Measurements from ENCODE around the gene OR8B8.
"Not testable (repeated sequence)": the region's sequence is repeated elsewhere in the genome, so short reads cannot be mapped to it uniquely, and the experiment has no call there.

Gene OR8B8, protein sequence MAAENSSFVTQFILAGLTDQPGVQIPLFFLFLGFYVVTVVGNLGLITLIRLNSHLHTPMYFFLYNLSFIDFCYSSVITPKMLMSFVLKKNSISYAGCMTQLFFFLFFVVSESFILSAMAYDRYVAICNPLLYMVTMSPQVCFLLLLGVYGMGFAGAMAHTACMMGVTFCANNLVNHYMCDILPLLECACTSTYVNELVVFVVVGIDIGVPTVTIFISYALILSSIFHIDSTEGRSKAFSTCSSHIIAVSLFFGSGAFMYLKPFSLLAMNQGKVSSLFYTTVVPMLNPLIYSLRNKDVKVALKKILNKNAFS

DNA sequence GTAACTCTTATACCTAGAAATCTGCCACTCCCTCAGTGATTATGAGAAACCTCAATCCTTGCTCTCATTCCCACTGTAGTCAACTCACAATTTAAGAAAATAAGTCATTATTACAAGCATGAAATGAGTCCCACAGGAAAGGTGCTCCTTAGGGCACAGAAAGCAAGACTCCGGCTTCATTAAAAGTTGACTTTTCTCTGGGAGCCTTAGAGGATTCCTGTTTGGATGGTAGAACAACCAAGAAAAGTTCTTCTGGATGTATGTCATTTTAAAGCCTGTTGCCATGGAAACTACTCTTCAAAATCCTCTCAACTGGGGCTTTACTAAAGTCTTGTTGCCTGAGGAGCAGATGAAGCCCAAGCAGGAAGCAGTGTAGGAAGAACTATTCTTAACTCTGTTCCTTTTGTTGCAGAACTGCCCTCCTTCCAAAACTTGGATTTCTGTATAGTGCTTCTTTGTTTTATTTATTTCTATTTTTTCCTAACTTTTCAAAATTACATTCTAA lies at the start of gene OR8B8:
Gene OR8B8 (minus strand): TSS at position 51 of the 505 bp plus-strand sequence. CDS start 4,611 bp downstream, outside the sequence.
- FAIRE-seq = no peak

DNA sequence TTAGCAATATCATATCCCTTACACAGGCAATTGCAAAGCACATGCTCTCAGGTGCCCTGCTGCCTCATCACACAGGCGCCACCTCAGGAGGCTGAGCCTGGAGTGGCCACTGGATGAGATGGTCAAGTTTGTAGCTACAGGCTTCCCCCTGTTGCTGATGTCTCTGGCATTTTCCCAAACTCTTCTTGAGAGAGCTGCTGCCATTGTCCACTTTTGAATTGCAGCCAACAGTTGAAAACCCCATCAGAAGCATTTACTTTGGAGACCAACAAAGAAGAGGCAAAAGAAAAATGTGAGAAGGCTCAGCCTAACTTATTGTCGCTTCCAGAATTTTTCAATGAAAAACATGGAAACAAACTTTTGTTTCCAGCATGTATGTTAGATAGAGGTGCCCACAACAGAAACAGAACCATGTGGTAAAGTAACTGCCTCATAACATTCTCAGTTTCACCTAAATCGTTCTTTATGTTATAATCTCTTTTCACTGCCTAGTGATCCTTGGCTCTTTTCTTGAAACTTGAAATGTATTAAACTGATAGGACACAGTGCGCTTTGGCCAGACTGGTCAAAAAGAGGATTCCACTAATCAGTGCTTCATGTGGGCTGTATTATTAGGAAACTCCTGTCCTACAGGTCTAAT lies 47.6 kb upstream of the OR8B8 start:
- no peak for FAIRE-seq

DNA sequence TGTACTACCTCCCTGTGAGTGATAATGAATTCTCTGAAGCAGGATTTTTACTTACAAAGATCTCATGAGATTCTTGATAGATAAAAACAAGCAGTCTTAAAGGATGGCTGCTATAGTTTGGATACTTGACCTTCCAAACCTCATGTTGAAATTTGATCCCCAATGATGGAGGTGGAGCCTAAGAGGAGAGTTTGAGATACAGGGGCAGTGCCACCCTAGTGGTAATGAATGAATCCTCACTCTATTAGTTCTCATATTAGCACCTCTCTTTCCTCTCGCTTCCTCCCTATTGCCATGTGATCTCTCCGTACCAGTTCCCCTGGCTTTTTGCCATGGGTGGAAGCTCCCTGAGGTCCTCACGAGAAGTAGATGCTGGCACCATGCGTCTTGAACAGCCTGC lies 37.9 kb upstream of the OR8B8 start:
- no peak for FAIRE-seq

DNA sequence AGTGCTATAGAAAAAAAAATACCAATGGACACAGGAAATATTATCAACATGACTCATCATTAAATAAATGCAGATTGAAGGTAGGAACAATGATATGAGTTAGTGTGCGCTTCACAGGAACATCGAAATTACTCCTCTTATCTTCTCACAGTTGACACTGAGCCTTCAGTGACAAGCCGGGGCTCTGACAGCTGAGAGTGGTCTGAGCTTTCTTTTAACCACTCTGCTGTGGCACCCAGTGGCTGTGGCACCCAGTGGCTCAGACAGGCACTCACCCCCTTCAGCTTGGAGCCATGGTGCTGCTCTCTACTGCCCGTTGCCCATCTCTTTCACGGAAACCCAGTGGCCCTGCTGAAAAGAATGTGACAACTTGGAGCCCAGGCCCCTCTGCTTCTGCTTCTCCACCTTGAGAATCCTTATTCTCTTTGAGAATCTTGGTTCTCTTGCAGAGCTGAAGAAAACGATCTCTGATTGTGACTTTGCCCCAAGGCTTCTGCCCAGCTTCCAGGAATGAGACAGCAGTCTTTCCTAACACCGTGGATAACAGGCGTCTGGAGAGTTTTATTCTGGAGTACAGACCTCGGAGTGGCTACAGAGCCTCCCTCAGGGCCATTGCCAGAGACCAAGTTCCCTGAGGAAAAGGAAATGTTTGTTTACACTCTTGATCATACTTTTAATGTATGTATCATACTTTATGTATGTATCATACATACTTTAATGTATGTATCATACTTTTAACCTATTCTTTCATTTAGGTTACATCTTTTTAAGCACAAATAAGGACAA lies 37.1 kb upstream of the OR8B8 start:
- FAIRE-seq = no peak

DNA sequence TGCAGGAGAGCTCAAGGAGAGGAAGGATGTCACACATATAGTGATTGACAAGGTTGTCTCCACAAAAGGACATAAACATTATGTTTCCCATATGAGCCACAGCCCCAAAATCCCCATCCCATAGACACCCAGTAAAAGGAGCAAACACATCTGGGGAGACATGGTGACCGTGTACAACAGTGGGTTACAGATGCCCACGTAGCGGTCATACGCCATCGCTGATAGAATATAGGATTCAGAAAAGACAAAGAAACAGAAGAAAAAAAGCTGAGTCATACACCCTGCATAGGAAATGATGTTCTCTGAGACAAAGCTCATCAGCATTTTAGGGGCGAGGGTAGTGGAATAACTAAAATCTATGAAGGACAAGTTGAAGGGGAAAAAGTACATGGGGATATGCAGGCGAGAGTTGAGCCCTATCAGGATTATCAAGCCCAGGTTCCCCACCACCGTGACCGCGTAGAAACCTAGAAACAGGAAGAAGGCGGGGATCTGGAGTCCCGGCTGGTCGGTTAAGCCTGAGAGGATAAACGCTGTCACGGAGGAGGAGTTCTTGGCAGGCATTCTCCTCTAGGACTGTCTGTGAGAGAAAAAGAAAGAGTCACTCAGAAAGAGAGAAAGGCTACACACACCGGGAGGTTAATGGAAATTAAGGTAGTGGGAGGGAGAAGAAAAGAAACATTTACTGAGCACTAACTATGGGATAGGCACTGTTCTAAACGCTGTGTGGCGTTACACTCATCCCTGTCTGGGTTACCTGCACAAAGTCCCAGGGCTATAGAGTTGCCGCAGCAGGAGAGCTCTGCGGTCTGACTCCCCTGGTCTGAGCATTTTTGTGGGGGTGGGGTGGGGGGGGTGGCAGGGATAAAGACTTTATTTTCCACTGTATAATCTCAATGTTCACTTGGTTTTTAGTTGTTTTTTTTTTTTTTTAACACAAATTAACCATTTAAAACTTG lies 36.1 kb upstream of the OR8B8 start:
- FAIRE-seq = no peak

DNA sequence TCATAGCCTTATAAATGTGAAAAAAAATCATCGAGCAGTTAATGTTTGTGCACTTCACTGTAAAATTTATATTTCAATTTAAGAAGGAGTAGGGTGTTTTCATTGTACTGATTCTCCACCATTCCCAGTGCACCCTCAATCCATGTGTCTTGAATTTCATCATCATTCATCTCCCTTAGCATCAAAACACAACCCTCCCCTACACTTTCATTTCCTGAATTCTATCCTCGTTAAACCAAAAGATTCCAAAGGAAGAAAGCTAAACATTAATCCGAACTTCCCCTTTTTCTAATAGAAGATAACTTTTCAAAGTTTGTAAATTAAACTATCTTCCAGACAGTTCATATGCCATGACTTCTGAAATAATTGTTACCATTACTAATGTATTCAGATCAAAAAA lies 34.1 kb upstream of the OR8B8 start:
- no peak for FAIRE-seq

DNA sequence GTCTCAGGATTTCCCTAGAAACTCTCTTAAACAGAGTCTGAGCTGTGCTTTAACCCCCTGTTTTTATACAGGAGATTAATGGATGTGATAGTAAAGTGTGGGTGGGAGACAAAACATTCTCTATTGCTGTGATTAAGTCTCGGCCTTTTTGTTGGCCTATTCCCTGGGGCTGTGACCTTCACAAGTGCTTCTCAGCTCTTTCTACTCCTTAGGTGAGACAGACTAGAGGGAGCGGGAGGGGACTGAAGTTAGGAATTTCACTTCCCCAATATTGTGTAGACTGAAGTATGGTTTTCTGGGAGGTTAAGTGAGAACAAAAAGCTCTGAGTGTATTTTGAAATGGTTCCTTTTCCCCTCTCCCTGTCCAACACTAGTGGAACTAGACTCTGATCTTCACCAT lies 29.8 kb upstream of the OR8B8 start:
- no peak for FAIRE-seq

DNA sequence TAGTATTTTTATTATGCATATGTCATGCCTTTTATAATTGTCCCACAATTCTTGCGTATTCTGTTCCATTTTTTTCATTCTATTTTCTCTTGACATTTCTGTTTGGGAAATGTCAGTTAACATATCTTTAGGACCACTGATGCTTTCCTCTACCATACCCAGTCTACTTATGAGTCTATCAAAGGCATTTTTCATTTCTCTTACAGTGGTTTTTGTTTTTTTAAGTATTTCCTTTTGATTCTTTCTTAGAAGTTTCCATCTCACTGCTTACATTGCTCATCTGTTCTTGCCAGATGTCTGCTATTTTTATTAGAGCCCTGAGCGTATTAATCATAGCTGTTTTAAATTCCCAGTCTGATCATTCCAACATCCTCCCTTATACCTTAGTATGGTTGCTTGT lies 29.3 kb upstream of the OR8B8 start:
- no peak for FAIRE-seq

DNA sequence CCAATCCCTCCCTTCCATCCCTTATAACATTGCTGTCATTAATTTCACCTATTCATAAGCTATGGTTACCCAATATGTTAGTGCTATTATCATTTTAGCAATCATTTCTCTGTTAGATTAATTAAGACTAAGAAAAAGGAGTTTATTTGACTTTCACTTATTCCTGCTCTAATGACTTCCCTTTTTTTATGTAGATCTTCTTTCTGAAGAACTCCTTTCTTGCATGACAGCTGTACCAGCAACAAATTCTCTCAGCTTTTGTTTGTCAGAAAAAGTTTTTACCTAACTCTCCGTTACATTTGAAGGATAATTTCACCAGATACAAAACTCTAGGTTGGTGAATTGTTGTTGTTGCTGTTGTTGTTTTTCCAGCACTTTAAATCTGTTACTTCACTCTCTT lies 28.6 kb upstream of the OR8B8 start:
- no peak for FAIRE-seq

DNA sequence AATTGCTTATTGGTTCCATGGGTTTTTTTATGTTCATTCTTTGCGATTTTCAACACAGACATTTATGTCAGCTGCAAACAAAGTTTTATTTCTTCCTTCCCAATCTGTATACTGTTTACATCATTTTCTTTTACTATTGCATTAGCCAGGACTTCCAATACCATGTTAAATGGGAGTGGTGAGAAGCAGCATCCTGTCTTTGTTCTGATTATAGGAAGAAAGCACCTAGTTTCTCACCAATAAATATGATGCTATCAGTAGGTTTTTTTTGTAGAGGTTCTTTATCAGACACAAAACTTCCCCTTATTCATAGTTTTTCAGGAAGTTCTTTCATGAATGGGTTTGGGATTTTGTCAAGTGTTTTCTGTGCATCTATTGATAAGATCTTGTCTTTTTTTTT lies 28.0 kb upstream of the OR8B8 start:
- no peak for FAIRE-seq

DNA sequence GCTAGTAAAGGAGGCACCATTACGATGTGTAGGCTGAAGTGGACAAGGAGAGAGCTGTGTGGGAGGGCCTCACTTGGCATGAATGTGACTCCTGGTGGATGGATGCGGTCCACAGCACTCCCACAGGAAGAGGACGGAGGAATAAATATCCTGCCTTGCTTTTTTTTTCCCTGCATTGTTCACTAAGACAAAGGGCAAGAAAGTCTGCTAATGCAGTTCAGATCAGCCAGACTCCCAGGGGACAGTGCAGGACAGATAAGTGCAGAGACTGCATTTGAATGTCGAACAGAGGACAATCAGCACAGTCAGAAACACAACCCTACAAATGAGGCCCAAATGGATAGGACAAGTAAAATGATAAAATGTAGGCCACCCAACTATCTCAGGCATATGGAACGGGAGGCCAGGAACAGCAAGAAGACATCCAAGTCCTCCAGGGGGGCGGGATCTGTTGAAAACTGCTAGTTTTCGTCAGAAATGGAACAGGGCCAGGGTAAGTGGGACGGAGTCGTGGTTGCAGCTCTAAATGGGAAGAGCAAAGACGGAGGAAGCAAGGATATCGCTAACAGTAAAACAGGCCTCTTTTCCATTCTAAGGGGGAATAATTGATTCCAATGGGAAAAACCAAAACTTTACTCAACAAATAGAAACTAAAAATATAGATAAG lies 25.2 kb upstream of the OR8B8 start:
- no peak for FAIRE-seq

DNA sequence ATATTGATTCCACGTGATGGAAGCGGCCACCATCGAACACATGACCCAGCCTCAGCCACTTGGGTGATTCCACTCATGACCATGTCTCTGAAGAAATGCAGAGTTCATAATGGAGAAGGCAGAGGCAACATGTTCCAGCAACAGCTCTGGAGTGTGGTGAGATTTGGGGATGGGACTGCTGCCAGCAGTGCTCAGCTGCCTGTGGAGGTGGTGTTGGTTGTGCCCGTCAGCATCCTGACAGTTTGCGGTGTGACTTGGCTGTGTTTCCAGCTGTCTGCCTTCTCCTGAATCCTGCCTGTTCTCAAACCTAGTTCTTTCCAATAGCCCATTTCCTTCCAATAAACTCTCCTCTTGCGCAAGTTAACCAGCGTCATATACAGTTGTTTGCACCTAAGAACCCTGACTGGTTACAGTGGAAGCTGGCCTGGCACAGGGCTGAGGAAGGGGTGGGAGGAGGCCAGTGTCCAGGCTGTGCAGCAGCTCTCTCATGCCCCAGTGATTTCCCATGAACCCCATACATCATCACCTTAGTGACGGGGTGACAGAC lies 22.0 kb upstream of the OR8B8 start:
- FAIRE-seq = no peak

DNA sequence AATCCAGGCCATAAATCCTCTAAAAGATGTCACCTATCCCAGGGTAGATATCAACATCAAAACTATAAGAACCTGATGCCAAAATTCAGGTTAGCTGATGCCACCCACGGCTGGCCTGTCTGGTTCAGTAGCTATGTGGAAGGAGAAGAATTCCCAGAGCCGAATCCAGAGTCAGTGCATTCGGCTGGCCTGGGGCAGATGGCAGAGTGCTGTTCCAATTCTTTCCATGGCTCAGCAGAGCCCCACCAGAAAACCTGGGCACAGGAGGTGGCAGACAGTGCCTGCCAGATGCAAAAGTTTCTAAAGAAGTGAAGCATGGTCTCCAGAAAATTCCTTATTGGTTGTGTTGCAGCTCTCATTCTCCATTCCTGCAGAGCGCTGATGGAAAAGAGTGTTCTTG lies 19.9 kb upstream of the OR8B8 start:
- FAIRE-seq = no peak

DNA sequence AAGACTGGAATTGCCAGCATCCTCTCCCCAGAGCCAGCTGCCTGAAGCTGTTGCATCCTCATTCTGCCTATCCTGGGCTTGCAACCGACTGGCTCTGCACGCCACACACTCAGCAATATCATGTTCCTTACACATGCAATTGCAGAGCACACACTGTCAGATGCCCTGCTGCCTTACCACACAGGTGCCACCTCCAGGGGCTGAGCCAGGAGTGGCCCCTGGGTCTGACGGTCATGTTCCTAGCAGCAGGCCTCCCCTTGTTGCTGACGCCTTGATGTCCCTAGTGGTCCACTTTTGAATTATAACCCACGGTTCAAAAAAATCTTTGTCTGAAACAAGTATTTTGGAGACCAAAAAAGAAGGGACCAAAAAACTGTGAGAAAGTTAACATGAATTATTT lies 18.5 kb upstream of the OR8B8 start:
- FAIRE-seq = no peak

DNA sequence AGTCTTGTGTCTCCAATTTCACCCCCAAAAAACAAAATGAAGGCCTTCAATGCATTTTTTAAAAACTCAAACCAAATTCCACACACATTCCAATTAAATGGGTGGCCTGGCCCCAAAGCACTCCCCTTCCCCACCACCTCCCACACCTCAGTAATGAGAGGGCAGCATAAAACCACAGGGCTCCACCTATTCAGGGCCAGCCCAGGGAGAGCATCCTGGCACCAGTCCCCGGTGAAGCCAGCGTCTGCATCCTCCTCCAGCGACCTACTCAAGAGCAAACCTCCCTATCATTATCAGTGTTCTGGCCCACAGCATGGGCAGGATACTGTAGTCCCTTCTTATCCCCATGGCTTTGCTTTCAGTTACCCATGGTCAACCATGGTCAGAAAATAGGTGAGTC lies 17.8 kb upstream of the OR8B8 start:
- no peak for FAIRE-seq

DNA sequence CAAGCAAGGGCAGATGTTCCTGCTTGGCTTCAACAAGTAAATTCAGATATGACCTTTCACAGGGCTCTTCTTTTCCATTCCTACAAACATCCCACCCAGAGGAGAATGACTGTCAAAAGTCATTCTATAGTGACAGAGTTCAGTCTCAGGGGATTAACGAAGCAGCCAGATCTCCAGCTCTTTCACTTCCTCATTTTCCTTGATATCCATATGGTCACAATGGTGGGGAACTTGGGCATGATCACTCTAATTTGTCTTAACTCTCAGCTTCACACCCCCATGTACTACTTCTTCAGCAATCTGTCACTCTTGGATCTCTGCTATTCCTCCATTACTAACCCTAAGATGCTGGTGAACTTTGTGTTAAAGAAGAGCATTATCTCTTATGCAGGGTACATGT lies 15.0 kb upstream of the OR8B8 start:
- FAIRE-seq = no peak

DNA sequence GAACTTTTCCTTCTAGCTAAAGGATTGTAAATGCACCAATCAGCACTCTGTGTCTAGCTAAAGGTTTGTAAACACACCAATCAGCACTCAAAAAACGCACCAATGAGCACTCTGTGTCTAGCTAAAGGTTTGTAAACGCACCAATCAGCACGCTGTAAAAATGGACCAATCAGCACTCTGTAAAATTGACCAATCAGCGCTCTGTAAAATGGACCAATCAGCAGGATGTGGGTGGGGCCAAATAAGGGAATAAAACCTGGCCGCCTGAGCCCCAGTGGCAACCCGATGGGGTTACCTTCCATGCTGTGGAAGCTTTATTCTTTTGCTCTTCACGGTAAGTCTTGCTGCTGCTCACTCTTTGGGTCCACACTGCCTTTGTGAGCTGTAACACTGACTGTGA lies 13.9 kb upstream of the OR8B8 start:
- not testable (repeated sequence) for FAIRE-seq

DNA sequence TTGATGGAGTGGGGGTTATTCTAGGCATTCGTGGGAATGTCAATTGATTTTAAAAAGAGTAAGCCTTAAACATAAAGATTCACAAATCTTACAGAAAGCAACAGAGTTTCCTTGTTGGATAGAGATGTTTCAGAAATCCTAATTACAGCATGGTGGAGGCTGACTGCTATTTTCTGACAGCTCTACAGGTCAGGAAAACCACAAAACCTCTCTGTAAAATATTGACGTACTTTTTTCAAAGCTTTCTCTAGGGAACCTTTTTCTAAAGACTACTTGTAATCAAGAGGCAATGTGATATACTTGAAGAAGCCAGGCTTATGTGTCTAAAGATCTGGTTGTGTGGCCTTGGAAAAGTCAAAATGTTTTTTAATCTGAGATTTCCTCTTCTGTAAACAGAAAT lies 9.1 kb upstream of the OR8B8 start:
- FAIRE-seq = no peak

DNA sequence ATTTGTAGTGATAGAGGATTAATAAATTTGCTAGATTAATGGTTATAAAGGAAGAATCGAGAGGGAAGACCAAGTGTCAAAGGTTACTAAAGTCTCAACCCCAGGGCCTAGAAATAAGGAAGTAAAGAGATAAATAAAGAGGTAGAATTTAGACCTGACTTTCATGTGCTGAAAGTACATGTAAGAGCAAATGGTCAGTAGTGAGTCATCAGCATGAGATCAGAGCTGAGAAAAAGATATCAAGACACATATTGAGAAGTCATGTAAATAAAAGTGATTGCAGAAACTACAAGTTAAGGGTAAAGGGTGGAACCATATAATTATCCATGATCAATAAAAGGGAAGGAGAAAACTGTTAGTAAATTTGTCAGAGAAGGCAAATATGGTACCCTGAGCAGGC lies 1.4 kb upstream of the OR8B8 start:
- FAIRE-seq = no peak

DNA sequence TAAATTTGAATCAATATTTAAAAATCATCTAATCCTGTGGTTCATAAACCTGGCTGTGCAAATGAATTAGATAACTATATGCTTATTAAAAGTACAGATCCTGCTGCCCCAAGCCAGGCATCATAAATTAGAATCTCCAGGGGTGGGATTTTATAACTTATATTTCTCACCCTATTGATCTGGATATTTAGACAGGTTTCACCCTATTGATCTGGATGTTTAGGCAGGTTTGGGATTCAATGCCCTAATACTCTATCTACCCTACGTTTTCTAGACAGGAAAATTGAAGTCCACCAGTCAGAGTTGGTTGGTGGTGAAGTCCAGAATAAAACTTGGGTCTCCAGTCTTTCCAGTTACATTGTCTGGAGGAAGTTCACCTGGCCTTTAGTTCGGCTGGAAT lies 2.6 kb downstream of the OR8B8 start:
- FAIRE-seq = no peak

DNA sequence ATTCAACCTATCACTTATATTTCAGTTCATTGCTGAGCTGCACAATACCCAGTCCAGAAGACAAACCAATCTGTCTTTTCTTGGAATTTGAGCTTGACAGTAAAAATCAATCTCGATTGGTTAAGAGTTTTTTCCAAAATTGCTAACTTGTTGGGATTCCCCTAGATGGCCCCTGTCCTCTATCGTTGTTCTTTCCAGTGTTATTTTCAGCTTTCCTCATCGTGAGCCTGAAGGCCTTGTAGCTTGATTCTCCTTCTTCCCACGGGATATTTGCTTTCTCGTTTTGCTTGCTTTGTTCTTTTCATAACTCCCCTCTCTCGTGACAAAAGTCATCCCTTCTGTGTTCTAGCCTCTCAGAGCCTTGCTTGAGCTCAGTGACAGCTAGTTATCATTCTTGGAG lies 3.1 kb downstream of the OR8B8 start:
- FAIRE-seq = no peak

DNA sequence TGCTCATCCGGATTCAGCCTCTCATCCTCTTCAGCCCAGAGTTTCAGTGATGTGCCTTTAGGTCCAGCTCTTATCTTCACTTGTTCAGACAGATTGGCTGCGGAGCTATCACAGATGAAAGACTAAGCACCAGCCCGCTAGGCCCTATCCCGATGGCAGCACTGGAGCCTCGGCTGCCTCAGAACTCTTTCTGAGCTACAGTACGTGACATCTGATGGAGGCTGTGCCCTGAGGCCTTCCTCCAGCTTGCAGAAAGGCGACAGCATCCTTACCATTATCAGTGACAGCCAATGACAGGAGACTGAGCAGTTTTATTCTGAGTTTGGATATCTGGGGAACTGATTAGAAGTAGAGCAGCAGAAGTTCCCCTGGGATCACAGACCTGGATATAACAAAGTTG lies 4.0 kb downstream of the OR8B8 start:
- no peak for FAIRE-seq

Data from colon (tissue), 2 donors.